ENCODE results near the gene TRIM25. TPM values are rescaled to one million over a fixed set of nuclear protein-coding genes. Genes with fewer than 3 reads are reported as not detected.

The TRIM25 gene
- total and polyA plus RNA-seq, 2 of the 8 experiments (the other 6 are each of a cell fraction or from before 2014, with no cell fraction given) = 16.6 to 38.9 TPM

GRCh38 chr17:56936697-56937322 lies 23.0 kb upstream of the TRIM25 start:
- no peaks in the 10 kb centered on the region for H3K79me2 ChIP-seq (ENCODE audit: control insufficient read depth in 1 of 2, insufficient read depth in 2 of 2, low read length in 2 of 2)
- H3K23ac ChIP-seq (ENCODE audit: insufficient read length) = no peak overlapping the region
- peaks cover 0 to 44% (median 25%) of the 10 kb centered on the region in 4 experiments; a peak in 6 of 8 replicates for H3K36me3 ChIP-seq (ENCODE audit: control insufficient read depth in 2 of 4, insufficient read depth in 4 of 4, low read length in 3 of 4)
- no peaks in the 10 kb centered on the region for H3K4me1 ChIP-seq (replicated peaks in 1 of 4; ENCODE audit: control insufficient read depth in 3 of 4, insufficient read depth in 4 of 4, low read length in 3 of 4)
- no peak overlapping the region for H4K5ac ChIP-seq (ENCODE audit: insufficient read length, low read depth, low read length)
- 89% methylated on average over 6 of the region's 6 CpGs; no CpG with 5 or more reads in 1 of the 2 experiments for WGBS, 2 experiments (ENCODE audit: extremely low coverage in 1 of 2, insufficient coverage in 1 of 2, insufficient read length in 1 of 2, insufficient replicate concordance in 2 of 2, low coverage in 1 of 2, low lambda C conversion rate in 2 of 2, missing lambda C conversion rate in 1 of 2)
- H2BK15ac ChIP-seq (ENCODE audit: low read length) = no peak overlapping the region
- no peak overlapping the region for H2AK5ac ChIP-seq (ENCODE audit: low read depth, low read length)
- no peak overlapping the region for H4K8ac ChIP-seq (ENCODE audit: extremely low read depth, insufficient read depth, low read length)
- no peak overlapping the region for H3K14ac ChIP-seq (ENCODE audit: insufficient read length)
- H3K18ac ChIP-seq (ENCODE audit: extremely low read depth, low read length) = no peak overlapping the region
- no peak overlapping the region for H2BK120ac ChIP-seq (replicated peaks; ENCODE audit: low read depth, low read length)
- no peak overlapping the region for H2BK20ac ChIP-seq (ENCODE audit: low read length)
- no peak overlapping the region for H3K56ac ChIP-seq (replicated peaks; ENCODE audit: insufficient read length, low read depth, low read length)
- no peaks in the 10 kb centered on the region for H4K20me1 ChIP-seq (replicated peaks in 1 of 2; ENCODE audit: control insufficient read depth in 1 of 2, insufficient read depth in 2 of 2, low read length in 2 of 2)
- H3K4ac ChIP-seq (replicated peaks; ENCODE audit: insufficient read length, low read depth, low read length) = no peak overlapping the region
- H3K4me3 ChIP-seq (ENCODE audit: extremely low read depth in 1 of 4, insufficient read depth in 2 of 4, low read depth in 3 of 4, low read length in 4 of 4) = no peak overlapping the region
- no peak overlapping the region for H3K4me2 ChIP-seq (ENCODE audit: insufficient read depth in 1 of 2, low read depth in 2 of 2, low read length in 2 of 2)
- ChIA-PET POLR2A (ENCODE audit: partially characterized antibody) (interaction anchor here (0.6 to 1.1 kb wide), 2 partner anchors 17 to 48 kb away, joined by 3 read pairs; no protein-coding TSS in a partner anchor), CTCF (ENCODE audit: partially characterized antibody) (interaction anchor here (0.9 to 1.4 kb wide), 4 partner anchors 44 to 117 kb away, joined by 3 to 5 read pairs (median 4); no protein-coding TSS in a partner anchor)
- no peaks in the 10 kb centered on the region for H3K23me2 ChIP-seq (ENCODE audit: low read depth, low read length)
- H3K9ac ChIP-seq (replicated peaks in 1 of 4; ENCODE audit: extremely low read depth in 1 of 4, low read depth in 3 of 4, low read length in 3 of 4) = no peak overlapping the region
- no peaks in the 10 kb centered on the region for H3K27me3 ChIP-seq (replicated peaks in 1 of 4; ENCODE audit: control insufficient read depth in 3 of 4, extremely low read depth in 1 of 4, insufficient read depth in 3 of 4, low read length in 3 of 4)
- DNase-seq (ENCODE audit: low read depth in 1 of 2, low spot score in 2 of 2) (no peak), FAIRE-seq (no peak)
- H3K27ac ChIP-seq (ENCODE audit: low read depth, low read length) = no peak overlapping the region
- H3K79me1 ChIP-seq (ENCODE audit: low read depth, low read length) = no peaks in the 10 kb centered on the region
- no peak overlapping the region for H2AFZ ChIP-seq (ENCODE audit: low read length)
- H2BK5ac ChIP-seq (ENCODE audit: low read depth, low read length) = no peak overlapping the region
- peaks cover 0 to 9% of the 10 kb centered on the region in 2 experiments; a peak in 2 of 4 replicates for H3K9me3 ChIP-seq (ENCODE audit: insufficient read depth in 2 of 2, low read depth in 1 of 2, low read length in 1 of 2)
- H4K91ac ChIP-seq (replicated peaks; ENCODE audit: insufficient read length, low read length) = no peak overlapping the region
- no peak overlapping the region for H2BK12ac ChIP-seq (ENCODE audit: low read depth, low read length)
- no peak for TF ChIP-seq FOSL1 (IDR thresholded peaks at IDR 0.05; ENCODE audit: insufficient read depth, low read depth, low read length)

Measured in H1 (cell line).